ENCODE measurements around the gene P2RY12.

The P2RY12 gene

DNA sequence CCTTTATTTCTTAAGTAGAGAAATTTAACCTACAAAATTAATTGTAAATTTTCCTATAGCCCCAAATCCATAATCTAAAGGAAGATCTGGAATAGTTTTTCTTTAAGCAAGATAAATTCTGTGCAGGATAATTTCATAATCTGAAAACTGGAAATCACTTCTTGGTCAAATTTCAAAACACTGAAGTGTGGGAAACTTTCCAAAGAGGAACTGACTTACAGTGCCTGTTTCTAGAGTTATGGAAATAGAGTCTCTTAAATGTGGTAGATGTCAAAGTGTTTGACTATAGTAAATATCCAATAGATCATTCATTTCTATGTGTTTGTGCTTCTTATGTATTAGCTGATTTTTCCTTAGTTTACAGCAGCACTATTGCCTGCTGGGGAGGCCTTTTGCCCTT lies 53.7 kb downstream of the P2RY12 start:
- no peak for DNase-seq

DNA sequence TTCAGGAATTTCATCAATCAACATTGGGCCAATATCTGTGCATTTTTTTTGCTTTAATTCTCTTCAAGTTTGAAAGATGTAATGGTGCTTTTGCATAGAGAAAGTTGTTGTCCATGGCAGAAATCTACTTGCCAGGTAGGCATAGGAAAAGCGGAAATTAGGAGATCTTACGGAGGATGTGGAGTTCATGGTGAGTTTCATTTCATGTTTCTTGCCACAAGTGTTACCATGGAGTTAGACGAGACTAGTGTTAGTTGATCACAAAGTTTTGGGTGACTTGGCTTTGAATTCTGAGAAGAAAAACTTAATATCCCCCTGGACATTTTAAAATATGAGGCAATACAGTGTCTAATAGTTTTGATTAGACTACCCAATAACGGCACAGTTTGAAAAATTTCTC lies 54.2 kb downstream of the P2RY12 start:
- no peak for DNase-seq

GRCh38 chr3:151329363-151329762 lies 55.2 kb downstream of the P2RY12 start, which contains the start of gene P2RY13:
Gene P2RY13 (minus strand): TSS chr3:151329549. CDS start chr3:151329528, 21 bp downstream.
- no peak for DNase-seq

- no peak for DNase-seq
Observed at GRCh38 chr3:151328298-151328995, 56.1 kb downstream of the P2RY12 start.

DNA sequence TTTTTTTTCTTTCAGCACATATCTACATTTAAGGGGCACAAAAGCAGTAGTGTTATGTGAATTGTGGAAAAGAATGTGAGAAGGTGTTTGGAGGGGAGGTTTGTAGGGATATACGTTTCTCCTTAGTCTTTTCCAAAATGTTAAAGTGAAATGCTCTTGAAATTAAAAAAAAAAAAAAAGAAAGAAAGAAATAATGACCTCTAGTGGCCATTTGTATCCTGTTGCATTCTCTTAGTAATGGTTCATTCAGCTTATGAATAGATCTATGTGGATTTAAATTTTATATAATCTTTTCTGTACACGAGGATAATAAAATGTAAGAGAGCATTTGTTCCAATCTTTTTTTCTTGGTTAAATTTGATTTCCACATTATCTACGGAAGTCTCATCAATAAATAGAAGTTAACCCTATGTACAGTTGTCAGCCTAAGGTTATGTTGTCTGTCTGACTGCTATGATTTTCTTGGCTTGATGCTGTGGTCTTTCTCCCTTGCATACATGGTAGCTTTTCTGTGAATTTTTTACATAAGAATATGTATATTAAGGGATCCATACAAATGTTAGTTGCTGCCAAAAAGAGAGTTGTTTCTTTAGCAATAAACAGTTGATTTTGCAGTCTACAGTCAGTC lies 56.9 kb downstream of the P2RY12 start:
- DNase-seq, result no peak

DNA sequence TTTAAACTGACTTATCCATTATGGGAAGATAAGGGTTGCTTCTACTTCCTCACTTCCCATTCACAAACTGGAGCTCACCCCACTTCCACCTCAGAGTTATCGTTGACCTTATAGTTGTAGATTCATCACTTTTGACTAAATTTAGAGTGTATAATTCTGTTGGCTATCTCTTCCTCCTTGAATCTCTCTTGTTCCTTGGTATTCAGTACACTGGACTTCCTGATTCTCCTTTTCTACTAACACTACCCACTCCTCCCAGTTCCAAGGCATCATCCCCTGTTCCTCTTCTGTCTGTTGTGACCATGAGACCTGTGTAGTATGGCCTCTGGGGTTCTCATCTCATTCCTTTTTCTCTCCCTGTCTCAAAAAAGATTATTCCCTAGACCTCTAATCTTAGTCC lies 62.0 kb downstream of the P2RY12 start:
- no peak for DNase-seq

DNA sequence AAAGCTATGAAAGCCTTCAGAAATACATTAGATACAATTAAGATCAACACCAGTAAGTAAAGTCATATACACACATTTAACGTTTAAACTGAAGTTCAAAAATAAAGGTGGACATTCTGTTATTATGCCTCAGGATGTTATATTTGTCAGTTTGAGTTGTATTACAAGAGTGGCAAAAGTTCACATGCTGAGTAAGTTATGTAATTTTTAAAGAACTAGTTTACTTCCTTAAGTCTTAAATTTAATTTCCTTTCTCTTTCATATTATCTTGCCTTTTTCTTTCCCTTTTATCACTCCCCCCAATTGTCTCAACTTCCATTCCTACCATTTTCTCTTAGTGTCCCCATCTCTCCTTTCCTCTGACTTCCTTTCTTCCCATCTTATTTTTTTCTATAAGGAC lies 63.0 kb downstream of the P2RY12 start:
- DNase-seq, result no peak

GRCh38 chr3:151320131-151320530 lies 64.4 kb downstream of the P2RY12 start:
- DNase-seq, result no peak

DNA sequence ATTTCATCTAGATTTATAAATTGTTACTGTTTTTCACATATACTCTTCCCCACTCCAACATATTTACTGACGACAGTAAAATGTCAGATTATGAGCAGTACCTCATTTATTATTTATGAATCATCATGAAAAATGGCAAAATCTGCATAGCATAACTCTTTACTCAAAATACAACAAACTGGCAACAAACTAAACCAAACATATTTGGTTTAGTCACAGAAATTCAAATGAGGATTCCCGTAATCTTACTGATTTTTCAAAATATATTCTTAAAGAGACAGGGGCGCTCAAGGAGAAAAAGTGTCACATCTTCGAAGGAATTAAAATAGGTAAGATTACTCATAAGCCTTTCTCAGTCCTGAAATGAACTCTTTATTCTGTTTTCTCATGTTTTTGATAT lies 64.9 kb downstream of the P2RY12 start:
- no peak for DNase-seq

DNA sequence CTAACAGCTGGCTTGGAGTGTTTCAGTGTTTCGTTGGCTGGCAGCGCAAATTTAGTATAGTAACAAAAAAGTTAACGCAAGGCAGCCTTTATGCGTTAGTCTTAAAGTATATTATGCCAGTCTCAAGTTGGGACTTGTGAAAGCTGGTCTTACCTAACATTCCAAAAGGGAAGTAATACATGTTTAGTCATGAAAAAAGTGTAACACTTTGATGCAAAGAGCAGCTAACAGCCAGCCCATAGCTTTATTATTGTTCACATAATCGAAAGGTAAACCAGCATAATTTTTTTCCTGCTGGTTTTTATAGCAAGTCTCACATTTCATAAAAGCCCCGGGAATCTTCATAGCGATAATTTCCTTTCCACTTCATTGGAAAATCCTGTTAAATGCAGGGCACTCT lies 65.6 kb downstream of the P2RY12 start:
- no peak for DNase-seq

DNA sequence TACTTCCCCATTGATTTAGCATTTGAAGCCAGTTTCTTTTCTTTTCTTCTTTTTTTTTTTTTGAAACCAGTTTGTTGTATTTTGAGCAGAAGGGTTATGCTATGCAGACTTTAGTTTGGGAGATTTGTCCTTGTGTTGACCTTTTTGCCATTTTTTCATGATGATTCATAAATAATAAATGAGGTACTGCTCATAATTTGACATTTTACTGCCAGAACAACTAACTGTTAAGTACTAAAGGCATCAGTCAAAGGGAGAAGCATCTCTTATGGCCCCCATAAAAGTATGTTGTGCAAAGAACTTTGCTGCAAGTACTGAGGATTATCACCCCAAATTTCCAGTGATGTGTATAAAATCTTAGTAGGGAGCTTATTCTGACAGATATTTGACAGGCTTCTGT lies 66.2 kb downstream of the P2RY12 start:
- no peak for DNase-seq

DNA sequence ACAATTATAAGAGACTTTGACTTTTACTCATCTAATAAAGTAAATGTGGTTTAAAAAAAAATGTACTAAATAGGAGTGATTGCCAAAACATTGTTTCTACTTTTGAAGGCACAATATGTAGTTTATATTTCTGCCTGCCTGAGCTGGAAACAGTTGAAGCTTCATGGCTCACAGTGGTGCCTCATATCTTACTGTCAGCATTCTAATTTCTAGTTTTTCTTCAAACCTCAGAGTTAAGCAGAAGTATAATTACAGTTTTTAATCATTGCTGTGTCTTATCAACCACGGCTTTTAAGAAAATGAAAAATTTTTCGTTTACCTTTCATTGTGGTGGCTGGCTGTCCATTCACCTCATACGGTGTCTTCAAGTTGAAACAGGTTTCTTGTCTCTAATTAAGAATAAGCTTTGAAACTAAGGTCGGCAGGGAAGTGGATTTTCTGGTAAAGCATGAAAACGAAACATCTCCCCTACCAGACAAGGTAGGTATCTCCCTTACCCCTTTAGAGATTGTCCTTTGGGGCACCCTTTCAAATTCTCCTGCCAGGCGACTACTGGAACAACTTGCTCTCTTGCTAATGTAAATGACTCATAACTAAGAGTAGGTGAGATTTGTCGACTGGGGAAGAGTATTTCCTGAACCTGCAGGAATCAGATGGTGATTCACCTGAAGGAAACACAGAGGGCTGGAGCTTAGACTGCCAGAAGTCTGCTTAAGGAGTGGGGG lies 68.1 kb downstream of the P2RY12 start, which contains the start of gene GPR87:
Gene GPR87, minus strand, starts transcription at position 554 of the 725 bp plus-strand sequence. CDS start 16,720 bp downstream, outside the sequence.
- no peak for DNase-seq

DNA sequence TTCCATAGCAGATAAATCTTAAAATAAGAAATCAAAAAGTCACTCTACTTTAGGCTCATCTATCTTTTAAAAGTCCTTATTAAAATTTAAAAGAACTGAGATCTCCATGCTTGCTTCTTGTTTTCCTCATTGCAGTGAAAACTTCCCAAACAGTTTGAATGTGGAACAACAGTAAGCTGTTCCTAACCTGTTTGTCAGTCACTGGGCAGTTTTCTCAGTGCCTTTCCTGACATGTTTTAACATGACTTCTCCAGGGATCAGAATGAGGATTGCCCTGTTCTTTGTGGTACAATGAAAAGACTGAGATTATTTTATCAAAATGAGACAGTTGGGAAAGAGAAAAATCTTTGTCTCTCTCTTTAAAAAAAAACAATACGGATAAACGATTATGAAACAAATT lies 68.7 kb downstream of the P2RY12 start:
- no peak for DNase-seq

GRCh38 chr3:151315136-151315535 lies 69.4 kb downstream of the P2RY12 start:
- DNase-seq, result no peak

DNA sequence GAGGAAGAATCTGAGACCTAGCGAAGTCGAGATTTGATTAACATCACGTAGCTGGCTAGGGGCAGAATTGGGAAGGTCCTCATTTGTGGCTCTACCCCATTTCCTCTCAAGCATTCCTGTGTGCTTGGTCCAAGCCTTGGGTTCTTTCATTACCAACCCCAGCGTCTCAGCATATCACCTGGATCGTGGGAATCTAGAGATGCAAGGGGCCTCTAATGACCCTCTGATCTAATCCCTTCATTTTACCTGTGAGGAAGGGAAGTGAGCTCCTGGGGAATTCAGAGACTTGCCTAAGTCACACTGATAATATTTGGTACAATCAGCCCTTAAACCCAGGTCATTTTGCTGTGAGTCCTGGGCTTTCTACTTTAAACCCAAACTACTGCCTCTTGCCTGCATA lies 70.0 kb downstream of the P2RY12 start:
- DNase-seq, result no peak

DNA sequence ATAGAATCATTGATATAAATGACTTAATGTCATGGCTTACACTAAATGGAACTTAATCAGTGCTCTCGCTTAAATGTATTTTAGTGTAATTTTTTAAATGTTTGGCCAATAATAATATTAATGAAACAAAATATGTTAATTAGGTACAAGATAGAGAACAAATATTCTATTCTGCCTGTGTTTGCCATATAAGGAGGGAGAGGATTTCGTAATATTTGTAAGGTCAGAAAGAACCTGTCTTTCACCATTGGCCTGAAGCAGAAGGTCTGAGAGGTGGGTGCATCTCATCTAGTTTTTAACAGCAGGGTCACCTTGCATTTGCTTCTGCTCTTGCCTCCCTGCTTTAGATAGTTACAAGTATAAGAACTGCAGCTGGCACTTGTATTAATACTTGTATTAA lies 70.4 kb downstream of the P2RY12 start:
- no peak for DNase-seq

GRCh38 chr3:151312972-151313371 lies 71.6 kb downstream of the P2RY12 start:
- no peak for DNase-seq

DNA sequence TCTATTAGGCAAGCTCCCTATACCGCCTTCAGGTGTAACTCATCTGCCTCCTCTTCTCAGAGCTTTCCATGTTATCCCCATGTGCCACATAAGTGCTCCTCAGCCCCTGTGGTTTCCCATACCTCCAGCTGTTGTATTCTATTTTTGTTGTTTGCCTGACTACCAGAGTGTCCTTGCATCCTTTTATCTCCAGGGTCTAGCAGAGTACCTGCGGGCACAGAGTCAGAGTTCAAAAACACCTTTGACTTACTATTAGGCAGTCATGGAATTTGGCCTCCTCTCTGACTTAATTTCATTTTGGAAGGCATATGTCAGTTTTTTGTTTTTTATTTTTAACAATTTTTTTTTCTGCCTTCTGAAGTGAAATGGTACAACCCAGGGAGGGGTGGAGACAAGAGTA lies 75.0 kb downstream of the P2RY12 start:
- DNase-seq, result no peak

DNA sequence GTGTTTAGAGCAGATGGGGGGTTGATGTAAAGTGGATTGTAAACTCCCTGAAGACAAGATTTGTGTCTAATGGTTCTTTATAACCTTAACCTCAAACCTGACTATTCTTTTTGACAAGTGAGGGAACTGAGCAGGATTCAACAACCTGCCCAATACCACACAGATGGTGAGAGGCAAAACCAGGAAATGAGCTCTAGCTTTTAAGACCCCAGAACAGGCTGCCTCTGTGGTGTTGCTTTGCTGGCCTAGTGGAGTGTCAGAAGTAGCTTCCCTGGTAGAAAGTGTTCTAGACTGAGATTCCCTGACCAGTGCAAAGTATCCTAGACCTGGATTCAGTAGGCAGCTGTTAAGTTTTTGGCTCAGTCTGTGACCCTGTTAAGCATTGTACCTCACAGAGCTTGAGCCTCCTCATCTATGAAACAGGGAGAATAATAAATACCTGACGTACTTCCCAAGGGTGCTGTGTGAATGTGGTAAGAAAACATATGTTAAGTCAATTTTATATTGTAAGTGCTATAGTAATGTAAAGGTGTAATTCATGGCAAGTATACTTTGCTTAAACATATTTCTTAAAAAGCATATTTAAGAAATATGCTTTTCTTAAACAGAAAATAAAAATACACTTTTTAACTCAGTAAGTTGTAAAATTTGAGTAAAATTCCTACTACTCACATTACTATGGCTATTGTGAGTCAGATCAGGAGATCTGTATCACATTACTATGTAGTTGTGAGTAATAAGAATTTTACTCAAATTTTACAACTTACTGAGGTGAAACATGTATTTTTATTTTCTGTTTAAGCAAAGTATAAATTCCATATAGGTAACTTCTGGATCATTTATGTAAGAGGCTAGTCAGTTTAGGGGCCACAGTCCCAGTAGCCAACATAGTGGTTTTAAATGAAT lies 76.7 kb downstream of the P2RY12 start:
- no peak for DNase-seq

DNA sequence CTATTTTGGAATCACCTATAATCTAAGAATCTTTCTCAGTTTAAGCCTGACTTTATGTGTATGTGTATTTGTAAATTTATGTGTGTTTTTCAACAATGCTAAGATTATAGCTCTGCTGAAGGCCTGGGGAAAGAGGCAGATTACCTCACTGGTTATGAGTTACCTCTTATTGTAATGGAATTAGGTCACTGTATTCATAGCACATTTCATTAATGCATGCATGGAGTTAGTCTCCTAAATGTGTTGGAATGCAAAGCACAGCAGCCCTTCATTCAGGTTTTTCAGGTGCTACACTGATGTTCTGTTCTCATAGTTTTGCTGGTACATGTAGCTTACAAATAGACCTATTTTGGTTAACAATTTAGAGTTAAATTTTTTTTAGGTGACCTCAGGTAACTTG lies 77.4 kb downstream of the P2RY12 start:
- DNase-seq, result no peak

- DNase-seq, result no peak
Observed at GRCh38 chr3:151306168-151306810, 78.3 kb downstream of the P2RY12 start.

- DNase-seq, result no peak
Observed at GRCh38 chr3:151305775-151306151, 78.8 kb downstream of the P2RY12 start.

Data from activated T-cell treated with anti-CD3 and anti-CD28 coated beads for 4 hours (primary cell).